Caki2 (cell line): ENCODE data around the gene DKK1. TPM values are rescaled to one million over a fixed set of nuclear protein-coding genes. Genes with fewer than 3 reads are reported as not detected.
A peak's percentile ranks its signal among the peaks of the same experiment; 100 is the strongest.

Experiments
- DNase-seq: peaks from one replicate; pipeline ENCODE4 v3.0.0-alpha.2; 2015; ENCODE audit warnings: low read depth
- in situ Hi-C: cut with HindIII; loops from 2 replicates; pipeline ENCODE4 v1.10.0; 2016; ENCODE audit warnings: low sequenced_read_pairs, low pct_unique_long_range_greater_than_20kb, mixed read lengths
- total RNA-seq: library from RNA; depleted of rRNA; stranded (reverse); fragments of >200 nt; shearing (Covaris generic); gene quantifications from 2 replicates; pipeline ENCODE4 v1.2.3, GENCODE V29; 2014; ENCODE audit warnings: low replicate concordance; rRNA removed

DKK1 gene
- 4.5 and 8.6 TPM in 2 replicates for total RNA-seq

- peak; percentile 76 for DNase-seq
- in situ Hi-C loops = loop anchor here (25.0 kb wide), 1 partner anchor 173 kb away; no protein-coding TSS in a partner anchor
Observed at GRCh38 chr10:52313933-52314821, at the start of gene DKK1. Gene DKK1, plus strand, starts transcription at chr10:52314281. Its CDS starts 154 bp downstream, at chr10:52314435.

- in situ Hi-C loops = no loop called here
- DNase-seq = no peak
Observed at GRCh38 chr10:52265131-52265926, 48.8 kb upstream of the DKK1 start.

- DNase-seq = no peak
- in situ Hi-C loops = no loop called here
Observed at GRCh38 chr10:52266858-52267257, 47.2 kb upstream of the DKK1 start.

- in situ Hi-C loops = no loop called here
- DNase-seq = no peak
Observed at GRCh38 chr10:52268790-52269189, 45.3 kb upstream of the DKK1 start.

- DNase-seq = no peak
- in situ Hi-C loops = no loop called here
Observed at GRCh38 chr10:52269233-52269632, 44.8 kb upstream of the DKK1 start.

GRCh38 chr10:52276163-52276562 is 37.9 kb upstream of the DKK1 start:
- in situ Hi-C loops = no loop called here
- DNase-seq = no peak

GRCh38 chr10:52276986-52277385 is 37.1 kb upstream of the DKK1 start:
- in situ Hi-C loops = no loop called here

GRCh38 chr10:52279546-52279945 is 34.5 kb upstream of the DKK1 start:
- no peak for DNase-seq
- in situ Hi-C loops = no loop called here

More at GRCh38 chr10:52276986-52277385, 37.1 kb upstream of the DKK1 start:
- DNase-seq = no peak

GRCh38 chr10:52280051-52280450 is 34.0 kb upstream of the DKK1 start:
- no peak for DNase-seq
- in situ Hi-C loops = no loop called here

- no peak for DNase-seq
- in situ Hi-C loops = no loop called here
Observed at GRCh38 chr10:52283174-52283573, 30.9 kb upstream of the DKK1 start.

- DNase-seq = no peak
- in situ Hi-C loops = no loop called here
Observed at GRCh38 chr10:52284416-52285013, 29.6 kb upstream of the DKK1 start.

- DNase-seq = no peak
- in situ Hi-C loops = no loop called here
Observed at GRCh38 chr10:52287866-52288265, 26.2 kb upstream of the DKK1 start.

GRCh38 chr10:52297747-52298146 is 16.3 kb upstream of the DKK1 start:
- no peak for DNase-seq
- in situ Hi-C loops = no loop called here

- in situ Hi-C loops = loop anchor here (25.0 kb wide), 1 partner anchor 187 kb away; no protein-coding TSS in a partner anchor
- DNase-seq = no peak
Observed at GRCh38 chr10:52300599-52301277, 13.3 kb upstream of the DKK1 start.

- peak; percentile 37 for DNase-seq
- in situ Hi-C loops = loop anchor here (25.0 kb wide), 1 partner anchor 179 kb away; no protein-coding TSS in a partner anchor
Observed at GRCh38 chr10:52308251-52309031, 5.6 kb upstream of the DKK1 start.

GRCh38 chr10:52312942-52313255 is 1.2 kb upstream of the DKK1 start:
- in situ Hi-C loops = loop anchor here (25.0 kb wide), 1 partner anchor 174 kb away; no protein-coding TSS in a partner anchor
- no peak for DNase-seq

GRCh38 chr10:52313256-52313932 is 687 bp upstream of the DKK1 start:
- no peak for DNase-seq

More at GRCh38 chr10:52313256-52313932, 687 bp upstream of the DKK1 start:
- in situ Hi-C loops = loop anchor here (25.0 kb wide), 1 partner anchor 174 kb away; no protein-coding TSS in a partner anchor
